Measurements from ENCODE around the gene GNG8.

- TF ChIP-seq CTCF (IDR thresholded peaks at IDR 0.05) (no peak), POLR2A (IDR thresholded peaks at IDR 0.05) (no peak)
Observed at GRCh38 chr19:46591254-46591653, 44.7 kb downstream of the GNG8 start.

All from testis (tissue), 2 donors.